SK-N-SH (cell line): ENCODE results near the gene TRAK1. TPM values are rescaled to one million over a fixed set of nuclear protein-coding genes. Genes with fewer than 3 reads are reported as not detected.

ENCODE experiments used
- CTCF ChIA-PET: fragments of 300-600, 350-600 bp; formaldehyde crosslinking; extraction: SDS; loops from one replicate; lab custom pipeline; 2021; lab: Yijun Ruan, JAX
- POLR2A ChIA-PET: fragments of 350-600 bp; sonication (Branson Sonifier 250); formaldehyde crosslinking; extraction: SDS; loops from one replicate; lab custom pipeline; 2020; ENCODE audit warnings: antibody characterized with exemption, inconsistent platforms; lab: Yijun Ruan, JAX
- DNase-seq: peaks from one replicate; pipeline ENCODE4 v3.0.0; 2012
- H2AFZ ChIP-seq: fragments of 200-600 bp; sonication (generic); 2 replicates; pipeline ENCODE4 v1.8.1; 2016; ENCODE audit warnings: antibody characterized with exemption, mild to moderate bottlenecking, low read depth
- H3F3A ChIP-seq: fragments of 200-600 bp; sonication (generic); replicated peaks from 2 replicates; pipeline ENCODE3; 2016; ENCODE audit warnings: antibody characterized with exemption, mild to moderate bottlenecking; ENCODE audit not compliant: insufficient read depth
- H3K27ac ChIP-seq, 2 experiments: fragments of 200-500 bp in 1 of 2; fragments of 200-600 bp in 1 of 2; sonication (Bioruptor generic) in 1 of 2; sonication (generic), shearing (Covaris generic) in 1 of 2; 2 replicates each; pipeline versions ENCODE4 v1.5.1 to v1.6.1; 2014 to 2016; ENCODE audit warnings: low read depth in 2 of 2, inconsistent platforms in 1 of 2, low read length in 1 of 2, mild to moderate bottlenecking in 1 of 2, mixed read lengths in 1 of 2
- H3K27me3 ChIP-seq: fragments of 200-600 bp; sonication (generic), shearing (Covaris generic); 2 replicates; pipeline ENCODE4 v1.6.1; 2016; ENCODE audit warnings: mixed run types; ENCODE audit not compliant: insufficient read depth
- H3K36me3 ChIP-seq, 2 experiments: fragments of 200-500 bp in 1 of 2; fragments of 200-600 bp in 1 of 2; sonication (Bioruptor generic) in 1 of 2; sonication (generic) in 1 of 2; replicated peaks in 1 of 2; 2 replicates each; pipeline versions ENCODE3 to v1.5.1; 2014 to 2016; ENCODE audit warnings: low read length in 1 of 2, mild to moderate bottlenecking in 1 of 2; ENCODE audit not compliant: insufficient read depth in 2 of 2, control insufficient read depth in 1 of 2
- H3K4me1 ChIP-seq, 2 experiments: fragments of 200-500 bp in 1 of 2; fragments of 200-600 bp in 1 of 2; sonication (Bioruptor generic) in 1 of 2; sonication (generic), shearing (Covaris generic) in 1 of 2; 2 replicates each; pipeline versions ENCODE4 v1.5.1 to v1.6.1; 2014 to 2016; ENCODE audit warnings: low read depth in 1 of 2, low read length in 1 of 2, mixed run types in 1 of 2; ENCODE audit not compliant: insufficient read depth in 2 of 2, control insufficient read depth in 1 of 2
- H3K4me2 ChIP-seq: fragments of 200-600 bp; sonication (generic), shearing (Covaris generic); 2 replicates; pipeline ENCODE4 v1.6.1; 2017; ENCODE audit warnings: mixed run types
- H3K4me3 ChIP-seq, 2 experiments: fragments of 200-500 bp in 1 of 2; fragments of 200-600 bp in 1 of 2; sonication (Bioruptor generic) in 1 of 2; sonication (generic), shearing (Covaris generic) in 1 of 2; 2 replicates each; pipeline versions ENCODE4 v1.5.1 to v1.8.1; 2014 to 2016; ENCODE audit warnings: low read depth in 2 of 2, inconsistent platforms in 1 of 2, low read length in 1 of 2, mild to moderate bottlenecking in 1 of 2, mixed read lengths in 1 of 2, moderate library complexity in 1 of 2
- H3K79me2 ChIP-seq: fragments of 200-600 bp; sonication (generic); 2 replicates; pipeline ENCODE4 v1.8.1; 2017; ENCODE audit warnings: mild to moderate bottlenecking; ENCODE audit not compliant: insufficient read depth
- H3K9ac ChIP-seq: fragments of 200-600 bp; sonication (generic); 2 replicates; pipeline ENCODE4 v1.6.1; 2017; ENCODE audit warnings: mixed run types
- H3K9me2 ChIP-seq: fragments of 200-600 bp; sonication (generic); 2 replicates; pipeline ENCODE4 v1.6.1; 2017; ENCODE audit warnings: mixed run types
- H3K9me3 ChIP-seq: fragments of 200-600 bp; sonication (generic); 2 replicates; pipeline ENCODE4 v1.6.1; 2017; ENCODE audit warnings: mixed run types, mild to moderate bottlenecking, moderate library complexity
- H4K20me1 ChIP-seq: fragments of 200-600 bp; sonication (generic); 2 replicates; pipeline ENCODE4 v1.6.1; 2017; ENCODE audit warnings: mild to moderate bottlenecking, mixed run types; ENCODE audit not compliant: insufficient read depth
- EZH2phosphoT487 ChIP-seq: fragments of 200-600 bp; sonication (generic); IDR thresholded peaks from 2 replicates; pipeline ENCODE4 v1.6.1; 2017; ENCODE audit warnings: low read depth, mixed run types, mild to moderate bottlenecking, antibody characterized with exemption, moderate library complexity, borderline replicate concordance
- GABPA ChIP-seq: IDR thresholded peaks from 2 replicates; pipeline ENCODE4 v1.4.0; 2012; ENCODE audit warnings: low read depth, mild to moderate bottlenecking
- MXI1 ChIP-seq: IDR thresholded peaks from 2 replicates; pipeline ENCODE4 v1.6.1; 2012; ENCODE audit warnings: mild to moderate bottlenecking, low read depth, low read length, improper control_type of control experiment
- POLR2AphosphoS5 ChIP-seq: IDR thresholded peaks from 2 replicates; pipeline ENCODE4 v1.6.1; 2012; ENCODE audit warnings: low read depth, low read length
- RFX5 ChIP-seq: IDR thresholded peaks from 2 replicates; pipeline ENCODE4 v1.6.1; 2012; ENCODE audit warnings: mild to moderate bottlenecking, improper control_type of control experiment, low read length
- USF1 ChIP-seq: IDR thresholded peaks from 2 replicates; pipeline ENCODE4 v1.4.0; 2012; ENCODE audit warnings: low read depth, borderline replicate concordance
- YY1 ChIP-seq: IDR thresholded peaks from 2 replicates; pipeline ENCODE4 v1.4.0; 2012; ENCODE audit warnings: low read depth, mild to moderate bottlenecking
- WGBS: methylation state at CpG from one replicate; pipeline ENCODE4 v1.1.6; 2017; ENCODE audit warnings: low lambda C conversion rate; 5-methylcytosine and 5-hydroxymethylcytosine counted together
- polyA plus RNA-seq, 3 experiments: library from polyadenylated mRNA; depleted of rRNA; stranded (reverse); fragments of >200 nt; gene quantifications; 2 replicates each; pipeline ENCODE4 v1.2.3, GENCODE V29; 2012
- TF ChIP-seq, protein P1 (sequence below): IDR thresholded peaks from 2 replicates; pipeline ENCODE4 v1.4.0; 2012; ENCODE audit warnings: low read depth, borderline replicate concordance
- TF ChIP-seq, protein P2 (sequence below): fragments of 150-350 bp; IDR thresholded peaks from 2 replicates; pipeline ENCODE4 v1.6.1; 2017; ENCODE audit warnings: antibody characterized with exemption, low read length, low read depth, borderline replicate concordance

Gene TRAK1
- polyA plus RNA-seq, 1 of the 3 experiments (the other 2 are of a cell fraction): 12.5 TPM

- TF ChIP-seq, protein P1, sequence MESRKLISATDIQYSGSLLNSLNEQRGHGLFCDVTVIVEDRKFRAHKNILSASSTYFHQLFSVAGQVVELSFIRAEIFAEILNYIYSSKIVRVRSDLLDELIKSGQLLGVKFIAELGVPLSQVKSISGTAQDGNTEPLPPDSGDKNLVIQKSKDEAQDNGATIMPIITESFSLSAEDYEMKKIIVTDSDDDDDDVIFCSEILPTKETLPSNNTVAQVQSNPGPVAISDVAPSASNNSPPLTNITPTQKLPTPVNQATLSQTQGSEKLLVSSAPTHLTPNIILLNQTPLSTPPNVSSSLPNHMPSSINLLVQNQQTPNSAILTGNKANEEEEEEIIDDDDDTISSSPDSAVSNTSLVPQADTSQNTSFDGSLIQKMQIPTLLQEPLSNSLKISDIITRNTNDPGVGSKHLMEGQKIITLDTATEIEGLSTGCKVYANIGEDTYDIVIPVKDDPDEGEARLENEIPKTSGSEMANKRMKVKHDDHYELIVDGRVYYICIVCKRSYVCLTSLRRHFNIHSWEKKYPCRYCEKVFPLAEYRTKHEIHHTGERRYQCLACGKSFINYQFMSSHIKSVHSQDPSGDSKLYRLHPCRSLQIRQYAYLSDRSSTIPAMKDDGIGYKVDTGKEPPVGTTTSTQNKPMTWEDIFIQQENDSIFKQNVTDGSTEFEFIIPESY: no peak
- TF ChIP-seq POLR2AphosphoS5 (no peak; the same call in 1 of the 2 replicates), MXI1 (peak; percentile 40), USF1 (peak; percentile 36; the same call in 1 of the 2 replicates), RFX5 (no peak), GABPA (no peak), EZH2phosphoT487 (no peak)
- TF ChIP-seq, protein P2, sequence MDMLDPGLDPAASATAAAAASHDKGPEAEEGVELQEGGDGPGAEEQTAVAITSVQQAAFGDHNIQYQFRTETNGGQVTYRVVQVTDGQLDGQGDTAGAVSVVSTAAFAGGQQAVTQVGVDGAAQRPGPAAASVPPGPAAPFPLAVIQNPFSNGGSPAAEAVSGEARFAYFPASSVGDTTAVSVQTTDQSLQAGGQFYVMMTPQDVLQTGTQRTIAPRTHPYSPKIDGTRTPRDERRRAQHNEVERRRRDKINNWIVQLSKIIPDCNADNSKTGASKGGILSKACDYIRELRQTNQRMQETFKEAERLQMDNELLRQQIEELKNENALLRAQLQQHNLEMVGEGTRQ: no peak
Observed at GRCh38 chr3:42071904-42072812, 19.0 kb upstream of the TRAK1 start (continued).

GRCh38 chr3:42072831-42073301 lies 18.3 kb upstream of the TRAK1 start:
- no peaks in the 10 kb centered on the region for H3K9me2 ChIP-seq
- H3K9me3 ChIP-seq: no peaks in the 10 kb centered on the region
- H3K27me3 ChIP-seq: no peaks in the 10 kb centered on the region
- H3K9ac ChIP-seq: peak overlapping the region; percentile 48; the same call in 1 of the 2 replicates
- ChIA-PET POLR2A (no interaction called here), CTCF (interaction anchor here (1.2 to 3.1 kb wide), 3 partner anchors 12 to 27 kb away, joined by 3 to 19 read pairs (median 5); no protein-coding TSS in a partner anchor)
- peak overlapping the region; percentile 86 to 92 for H3K27ac ChIP-seq
- 77% methylated on average over 7 of the region's 7 CpGs for WGBS
- peak overlapping the region; percentile 88 for H3K4me2 ChIP-seq
- TF ChIP-seq, protein P1: no peak
- no peak for TF ChIP-seq RFX5
- TF ChIP-seq YY1: no peak
- no peak for TF ChIP-seq MXI1
- no peak for TF ChIP-seq POLR2AphosphoS5
- DNase-seq: no peak
- peaks cover 18% of the 10 kb centered on the region for H3F3A ChIP-seq
- peak overlapping the region; percentile 64 for H2AFZ ChIP-seq
- no peaks in the 10 kb centered on the region for H3K36me3 ChIP-seq
- no peaks in the 10 kb centered on the region for H4K20me1 ChIP-seq
- peaks cover 8 to 17% of the 10 kb centered on the region in 2 experiments; a peak in 3 of 4 replicates for H3K4me1 ChIP-seq
- H3K79me2 ChIP-seq: peaks cover 55% of the 10 kb centered on the region
- H3K4me3 ChIP-seq: peak overlapping the region; percentile 37 to 64; a peak in 3 of 4 replicates
